Panc1 (cell line): Measurements from ENCODE around the gene EIF3L. TPM values are rescaled to one million over a fixed set of nuclear protein-coding genes. Genes with fewer than 3 reads are reported as not detected.
"Not testable (repeated sequence)": the region's sequence is repeated elsewhere in the genome, so short reads cannot be mapped to it uniquely, and the experiment has no call there.

Experiments used
- ATAC-seq: fragments of 200-7000 bp; cut with Tn5 transposase; 2 replicates; pipeline ENCODE4 v1.9.1; 2020; ENCODE audit warnings: mild to moderate bottlenecking, moderate library complexity
- Bru-seq: library from RNA; stranded (reverse); fragments of 400-500 nt; gene quantifications from one replicate; lab custom pipeline; 2021; lab: Mats Ljungman, UMichigan
- BruChase-seq, 2 experiments: library from RNA; stranded (reverse); fragments of 400-500 nt; gene quantifications; one replicate each; lab custom pipeline; 2021; lab: Mats Ljungman, UMichigan
- BruUV-seq: library from RNA; stranded (reverse); fragments of 400-500 nt; replicated peaks from 2 replicates; lab custom pipeline; 2021; lab: Mats Ljungman, UMichigan
- CTCF ChIA-PET: fragments of 300-600 bp; sonication (Branson Sonifier 250); formaldehyde crosslinking; loops from one replicate; lab custom pipeline; 2022; ENCODE audit warnings: antibody characterized with exemption; lab: Charles Lee
- POLR2A ChIA-PET: fragments of 300-600 bp; sonication (Branson Sonifier 250); formaldehyde crosslinking; loops from one replicate; lab custom pipeline; 2022; ENCODE audit warnings: antibody characterized with exemption; lab: Charles Lee
- DNase-seq: peaks from one replicate; pipeline ENCODE4 v3.0.0-alpha.2; 2010; ENCODE audit warnings: low read depth, low spot score
- H3K27ac ChIP-seq: 2 replicates; pipeline ENCODE4 v1.5.1; 2011; ENCODE audit warnings: mild to moderate bottlenecking, low read length, inconsistent platforms
- H3K27me3 ChIP-seq: fragments of 200-500 bp; sonication (Bioruptor generic); 2 replicates; pipeline ENCODE4 v1.6.0; 2014; ENCODE audit warnings: low read length, inconsistent platforms; ENCODE audit not compliant: control insufficient read depth, insufficient read depth
- H3K36me3 ChIP-seq: fragments of 200-500 bp; sonication (Bioruptor generic); 2 replicates; pipeline ENCODE4 v1.5.1; 2014; ENCODE audit warnings: inconsistent platforms, mild to moderate bottlenecking, low read length, moderate library complexity; ENCODE audit not compliant: control insufficient read depth, insufficient read depth
- H3K4me1 ChIP-seq: 2 replicates; pipeline ENCODE4 v1.5.1; 2011; ENCODE audit warnings: inconsistent platforms, mild to moderate bottlenecking, low read length, moderate library complexity; ENCODE audit not compliant: control insufficient read depth, insufficient read depth
- H3K4me3 ChIP-seq, 2 experiments: 2 replicates each; pipeline ENCODE4 v1.5.1; 2011 to 2012; ENCODE audit warnings: low read depth in 2 of 2, low read length in 2 of 2, mild to moderate bottlenecking in 2 of 2, inconsistent platforms in 1 of 2, moderate library complexity in 1 of 2
- H3K9me3 ChIP-seq: fragments of 200-500 bp; sonication (Bioruptor generic); 2 replicates; pipeline ENCODE4 v1.5.1; 2014; ENCODE audit warnings: low read depth, mild to moderate bottlenecking, inconsistent platforms, low read length, moderate library complexity; ENCODE audit not compliant: control insufficient read depth, insufficient read depth
- POLR2AphosphoS5 ChIP-seq: IDR thresholded peaks from 2 replicates; pipeline ENCODE4 v1.6.1; 2012; ENCODE audit warnings: mild to moderate bottlenecking, low read depth, low read length, moderate library complexity
- REST ChIP-seq, 2 experiments: IDR thresholded peaks; 2 replicates each; pipeline ENCODE4 v1.6.1; 2011 to 2012; ENCODE audit warnings: low read depth in 2 of 2, control low read depth in 1 of 2, low read length in 1 of 2, mild to moderate bottlenecking in 1 of 2, moderate library complexity in 1 of 2; ENCODE audit not compliant: insufficient read depth in 1 of 2
- SIN3A ChIP-seq: IDR thresholded peaks from 2 replicates; pipeline ENCODE4 v1.6.1; 2012; ENCODE audit warnings: low read depth, mild to moderate bottlenecking, low read length, moderate library complexity, borderline replicate concordance; ENCODE audit not compliant: insufficient read depth
- TCF7L2 ChIP-seq: IDR thresholded peaks from 2 replicates; pipeline ENCODE4 v1.6.1; 2011; ENCODE audit warnings: mild to moderate bottlenecking, low read depth, low read length, inconsistent platforms
- in situ Hi-C: cut with HindIII; loops from 2 replicates; pipeline ENCODE4 v1.10.0; 2016; ENCODE audit warnings: low sequenced_read_pairs, low pct_unique_long_range_greater_than_20kb
- intact Hi-C: fragments of 100-400 bp; cut with micrococcal nuclease; formaldehyde crosslinking; loops from one replicate; pipeline ENCODE4 v1.10.0; 2022; ENCODE audit not compliant: unreplicated experiment
- long read RNA-seq: library from polyadenylated mRNA; unstranded; transcript quantifications from one replicate; pipeline ENCODE4 v2.0.0, GENCODE V29; 2021; ENCODE audit not compliant: unreplicated experiment
- polyA plus RNA-seq: library from polyadenylated mRNA; unstranded; fragments of >200 nt; gene quantifications from one replicate; pipeline ENCODE4 v1.2.1, GENCODE V29; 2012; ENCODE audit warnings: missing spikeins; ENCODE audit not compliant: insufficient read length
- total RNA-seq: library from RNA; stranded (reverse); gene quantifications from one replicate; pipeline ENCODE4 v1.2.1, GENCODE V29; 2021; ENCODE audit not compliant: unreplicated experiment
- TF ChIP-seq, protein P1 (sequence below): fragments of 450-650 bp; IDR thresholded peaks from 2 replicates; pipeline ENCODE4 v1.5.1; 2017; ENCODE audit warnings: mild to moderate bottlenecking

Gene EIF3L
- 211 TPM for total RNA-seq
- polyA plus RNA-seq = 226 TPM
- Bru-seq, nascent RNA = percentile 90 among the genes with signal in this experiment
- percentile 77 among the genes with signal in this experiment for BruChase-seq, experiment 1, labeled RNA remaining after a 2-hour chase
- BruChase-seq, experiment 2, labeled RNA remaining after a 6-hour chase = percentile 84 among the genes with signal in this experiment
- long read RNA-seq, transcript EIF3L-203 (13 exons, 3,220 nt) = major isoform, 220 of 282 reads
- long read RNA-seq, partial matches to known transcripts = 39 of 282 reads
- long read RNA-seq, other reads (novel, unspliced or antisense) = 19 of 282 reads

GRCh38 chr22:37849089-37849751 is at the start of gene EIF3L:
Gene EIF3L, plus strand, starts transcription at chr22:37849419. Its CDS starts 31 bp downstream, at chr22:37849450.
- no TSS peak for BruUV-seq
- Histone ChIP-seq H3K36me3 (peaks cover 17% of the 10 kb centered on the region), H3K27me3 (no peaks in the 10 kb centered on the region), H3K9me3 (no peaks in the 10 kb centered on the region), H3K27ac (peak within 1 kb of the TSS; percentile 97), H3K4me3 (peak within 1 kb of the TSS; percentile 99 to 100), H3K4me1 (0 out of 2 replicates have a peak, but pooled peaks cover 3% of the 10 kb centered on the region)
- intact Hi-C loops = no loop called here
- peak; percentile 43 for DNase-seq
- ChIA-PET CTCF (no interaction called here), POLR2A (no interaction called here)
- in situ Hi-C loops = no loop called here
- peak; percentile 93 for ATAC-seq
- no peak for TF ChIP-seq TCF7L2
- TF ChIP-seq POLR2AphosphoS5 = peak; percentile 86; the same call in 1 of the 2 replicates
- no peak for TF ChIP-seq REST (IDR thresholded peaks at IDR 0.05; ENCODE audit: insufficient read depth in 1 of 2, low read depth in 2 of 2, low read length in 1 of 2)
- TF ChIP-seq, protein P1, sequence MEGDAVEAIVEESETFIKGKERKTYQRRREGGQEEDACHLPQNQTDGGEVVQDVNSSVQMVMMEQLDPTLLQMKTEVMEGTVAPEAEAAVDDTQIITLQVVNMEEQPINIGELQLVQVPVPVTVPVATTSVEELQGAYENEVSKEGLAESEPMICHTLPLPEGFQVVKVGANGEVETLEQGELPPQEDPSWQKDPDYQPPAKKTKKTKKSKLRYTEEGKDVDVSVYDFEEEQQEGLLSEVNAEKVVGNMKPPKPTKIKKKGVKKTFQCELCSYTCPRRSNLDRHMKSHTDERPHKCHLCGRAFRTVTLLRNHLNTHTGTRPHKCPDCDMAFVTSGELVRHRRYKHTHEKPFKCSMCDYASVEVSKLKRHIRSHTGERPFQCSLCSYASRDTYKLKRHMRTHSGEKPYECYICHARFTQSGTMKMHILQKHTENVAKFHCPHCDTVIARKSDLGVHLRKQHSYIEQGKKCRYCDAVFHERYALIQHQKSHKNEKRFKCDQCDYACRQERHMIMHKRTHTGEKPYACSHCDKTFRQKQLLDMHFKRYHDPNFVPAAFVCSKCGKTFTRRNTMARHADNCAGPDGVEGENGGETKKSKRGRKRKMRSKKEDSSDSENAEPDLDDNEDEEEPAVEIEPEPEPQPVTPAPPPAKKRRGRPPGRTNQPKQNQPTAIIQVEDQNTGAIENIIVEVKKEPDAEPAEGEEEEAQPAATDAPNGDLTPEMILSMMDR = no peak
- peak; percentile 43; the same call in 1 of the 2 replicates for TF ChIP-seq SIN3A

DNA sequence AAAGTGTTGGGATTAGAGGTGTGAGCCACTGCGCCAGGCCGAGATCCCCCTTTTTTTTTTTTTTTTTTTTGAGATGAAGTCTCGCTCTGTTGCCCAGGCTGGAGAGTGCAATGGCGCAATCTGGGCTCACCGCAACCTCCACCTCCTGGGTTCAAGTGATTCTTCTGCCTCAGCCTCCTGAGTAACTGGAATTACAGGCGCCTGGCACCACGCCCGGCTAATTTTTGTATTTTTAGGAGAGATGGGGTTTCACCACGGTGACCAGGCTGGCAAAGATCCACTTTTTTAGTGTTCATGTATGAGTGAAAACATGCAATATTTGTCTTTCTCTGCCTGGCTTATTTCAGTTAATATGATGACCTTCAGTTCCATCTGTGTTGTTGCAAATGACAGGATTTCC is 49.2 kb upstream of the EIF3L start:
- CTCF ChIA-PET = interaction anchor here (0.6 kb wide), 1 partner anchor 600 kb away, joined by 11 read pairs; no protein-coding TSS in a partner anchor

More for the DNA sequence above, 49.2 kb upstream of the EIF3L start:
- H3K36me3 ChIP-seq, H3K27me3 ChIP-seq, intact Hi-C loops, in situ Hi-C loops, H3K27ac ChIP-seq, H3K9me3 ChIP-seq, POLR2A ChIA-PET, ATAC-seq, BruUV-seq, H3K4me3 ChIP-seq, DNase-seq: not testable (repeated sequence)
- H3K4me1 ChIP-seq = peaks cover 11% of the 10 kb centered on the region
